Heart left ventricle (tissue), 16 donors: Measurements from ENCODE around the gene COL2A1. TPM values are rescaled to one million over a fixed set of nuclear protein-coding genes. Genes with fewer than 3 reads are reported as not detected.

ENCODE experiments used
- ATAC-seq, 4 donors: fragments of 200-7000 bp; cut with Tn5 transposase; one replicate each; pipeline ENCODE4 v1.9.1; 2020 to 2022; ENCODE audit warnings: moderate library complexity in 4 of 4, mild to moderate bottlenecking in 3 of 4, moderate number of reproducible peaks in 1 of 4
- DNase-seq, 5 donors: peaks; one replicate each; pipeline ENCODE4 v3.0.0-alpha.2; 2020
- H3K27ac ChIP-seq, 12 donors: fragments of 200-600 bp; sonication (generic) in 4 of 12; one replicate each; pipeline versions ENCODE4 v1.5.0 to v1.8.0; 2016 to 2022; ENCODE audit warnings: mild to moderate bottlenecking in 2 of 12
- H3K27me3 ChIP-seq, 9 donors: fragments of 200-600 bp; sonication (generic) in 2 of 9; one replicate each; pipeline versions ENCODE4 v1.5.1 to v1.8.0; 2016 to 2022; ENCODE audit warnings: mild to moderate bottlenecking in 3 of 9
- H3K36me3 ChIP-seq, 9 donors: fragments of 200-600 bp; sonication (generic) in 2 of 9; one replicate each; pipeline versions ENCODE4 v1.5.0 to v1.8.0; 2018 to 2022; ENCODE audit warnings: mild to moderate bottlenecking in 2 of 9
- H3K4me1 ChIP-seq, 12 donors: fragments of 200-600 bp; sonication (generic) in 4 of 12; one replicate each; pipeline versions ENCODE4 v1.5.0 to v1.8.0; 2016 to 2022; ENCODE audit warnings: mild to moderate bottlenecking in 3 of 12
- H3K4me3 ChIP-seq, 12 donors: fragments of 200-600 bp; sonication (generic) in 4 of 12; one replicate each; pipeline versions ENCODE4 v1.5.0 to v1.8.0; 2017 to 2022; ENCODE audit warnings: mild to moderate bottlenecking in 9 of 12, moderate library complexity in 4 of 12
- H3K9me3 ChIP-seq, 12 donors: fragments of 200-600 bp; sonication (generic) in 4 of 12; one replicate each; pipeline versions ENCODE4 v1.5.0 to v1.8.0; 2016 to 2022; ENCODE audit warnings: mild to moderate bottlenecking in 1 of 12
- CTCF ChIP-seq, 12 donors: fragments of 200-600 bp; sonication (generic) in 4 of 12; IDR thresholded peaks; one replicate each; pipeline versions ENCODE4 v1.5.0 to v1.8.0; 2018 to 2022; ENCODE audit warnings: antibody characterized with exemption in 12 of 12, mild to moderate bottlenecking in 5 of 12
- POLR2A ChIP-seq, 2 donors: fragments of 450-650 bp; IDR thresholded peaks; one replicate each; pipeline ENCODE4 v1.6.1; 2017; ENCODE audit warnings: antibody characterized with exemption in 2 of 2, mild to moderate bottlenecking in 2 of 2, moderate library complexity in 2 of 2
- WGBS, 4 donors: extraction: QIAGEN DNeasy Blood & Tissue Kit in 2 of 4; methylation state at CpG; one replicate each; pipeline versions ENCODE4 v1.1.5 to v1.1.7; 2013 to 2018; 5-methylcytosine and 5-hydroxymethylcytosine counted together
- intact Hi-C, 10 donors: fragments of 100-400 bp; cut with DNase I; formaldehyde crosslinking; loops; one replicate each; pipeline versions ENCODE4 v1.11.1 to v1.14.2; 2022
- polyA plus RNA-seq, 2 donors: library from polyadenylated mRNA; stranded (reverse); fragments of 200-250 nt; gene quantifications; one replicate each; pipeline ENCODE4 v1.2.3, GENCODE V29; 2013
- total RNA-seq, 9 donors: library from RNA; depleted of rRNA in 2 of 9; stranded (reverse); fragments of >200 nt in 2 of 9; fragmentation: NEBNext Ultra II Directional in 3 of 9; extraction: Animal tissue kit (Norgen Biotek cat#: 25700) in 3 of 9; gene quantifications; one replicate each; pipeline versions ENCODE4 v1.1.0 to v1.2.4, GENCODE V29; 2016 to 2023
- donor health status: ischemic (EF 13 %, LVEDD 7.1; RV severe dilation, severe dysfunction).
- donor health status: healthy with polysubstance abuse.
- donor health status: DM: no; HTN: yes; CAD: no.
- donor health status: DM: no; HTN: no; CAD: no.
- donor health status: ischemic (EF 25% LVEDD 6.9; RV normal size, moderate dysfunction).
- donor health status: ischemic (EF 25% LVEDD 5.7; RV mildly dilated, moderate dysfunction).
- donor health status: healthy.
- donor health status: DM: yes; HTN: yes; CAD: no.
- donor health status: ischemic (EF 35%, LVEDD 5.7; RV mildly dilated, moderate dysfunction).
- donor health status: nonischemic (EF 11% LVEDD 7.7; RV severe dilation, severe dysfunction).
- donor health status: DM: yes; HTN: yes; CAD: no.
- donor health status: PGD.
- donor health status: ischemic (EF 29% LVEDD 5.4; RV normal size, mild dysfunction).
- donor health status: nonischemic (EF 23%, LVEDD 6.1; RV moderate dilation, normal function).

COL2A1 gene
- total and polyA plus RNA-seq, 11 donors: 0.04 to 0.39 (median 0.05) TPM; not detected in 8

GRCh38 chr12:47977046-47977771 lies 27.1 kb downstream of the COL2A1 start:
- Histone ChIP-seq H3K9me3 (no peaks in the 10 kb centered on the region), H3K36me3 (no peaks in the 10 kb centered on the region), H3K27me3 (no peaks in the 10 kb centered on the region), H3K4me1 (no peaks in the 10 kb centered on the region), H3K27ac (no peak overlapping the region), H3K4me3 (no peak overlapping the region)
- TF ChIP-seq POLR2A (IDR thresholded peaks at IDR 0.05) (no peak), CTCF (IDR thresholded peaks at IDR 0.05) (no peak)
- DNase-seq (no peak), ATAC-seq (no peak)
- WGBS, 4 donors: 71 to 91% (median 81%) methylated on average over 5 to 12 of the region's 12 CpGs
- intact Hi-C loops: no loop called here

- no peaks in the 10 kb centered on the region for H3K9me3 ChIP-seq
- no peak for TF ChIP-seq POLR2A (IDR thresholded peaks at IDR 0.05)
- TF ChIP-seq CTCF (IDR thresholded peaks at IDR 0.05): no peak
- H3K27me3 ChIP-seq: no peaks in the 10 kb centered on the region
- no peak for DNase-seq
- no peak for ATAC-seq
- peaks cover 0 to under 1% (median 0%) of the 10 kb centered on the region in 12 donors for H3K4me1 ChIP-seq
- no peaks in the 10 kb centered on the region for H3K36me3 ChIP-seq
- no peak overlapping the region for H3K4me3 ChIP-seq
- WGBS, 4 donors: 91 to 97% (median 94%) methylated on average over 9 to 11 of the region's 11 CpGs
- no peak overlapping the region for H3K27ac ChIP-seq
- intact Hi-C loops: no loop called here
Observed at GRCh38 chr12:47975816-47976215, 28.5 kb downstream of the COL2A1 start.

GRCh38 chr12:47975036-47975620 lies 29.1 kb downstream of the COL2A1 start:
- H3K36me3 ChIP-seq: no peaks in the 10 kb centered on the region
- intact Hi-C loops: no loop called here
- 88 to 96% (median 94%) methylated on average over 4 to 16 of the region's 16 CpGs for WGBS, 4 donors
- H3K27ac ChIP-seq: no peak overlapping the region
- no peaks in the 10 kb centered on the region for H3K27me3 ChIP-seq
- TF ChIP-seq CTCF (IDR thresholded peaks at IDR 0.05) (no peak), POLR2A (IDR thresholded peaks at IDR 0.05) (no peak)
- no peak overlapping the region for H3K4me3 ChIP-seq
- ATAC-seq (no peak), DNase-seq (no peak)
- peaks cover 0 to 5% (median under 1%) of the 10 kb centered on the region in 12 donors for H3K4me1 ChIP-seq
- no peaks in the 10 kb centered on the region for H3K9me3 ChIP-seq

- TF ChIP-seq CTCF (IDR thresholded peaks at IDR 0.05) (no peak), POLR2A (IDR thresholded peaks at IDR 0.05) (no peak)
Observed at GRCh38 chr12:47973870-47974269, 30.4 kb downstream of the COL2A1 start.

More at GRCh38 chr12:47973870-47974269, 30.4 kb downstream of the COL2A1 start:
- H3K4me1 ChIP-seq: peaks cover 0 to 14% (median 2%) of the 10 kb centered on the region in 12 donors
- H3K4me3 ChIP-seq: no peak overlapping the region
- H3K27me3 ChIP-seq: no peaks in the 10 kb centered on the region
- WGBS, 4 donors: 91 to 96% (median 94%) methylated on average over 9 of the region's 9 CpGs
- ATAC-seq (no peak), DNase-seq (no peak)
- intact Hi-C loops: no loop called here
- peaks cover 0 to 4% (median 0%) of the 10 kb centered on the region in 9 donors for H3K36me3 ChIP-seq
- no peak overlapping the region for H3K27ac ChIP-seq
- no peaks in the 10 kb centered on the region for H3K9me3 ChIP-seq
